HepG2 (cell line): ENCODE results near the gene INO80B. TPM values are rescaled to one million over a fixed set of nuclear protein-coding genes. Genes with fewer than 3 reads are reported as not detected.
A peak's percentile ranks its signal among the peaks of the same experiment; 100 is the strongest.

ENCODE experiments used
- GPN1 ChIP-seq: sonication (generic); formaldehyde crosslinking; IDR thresholded peaks from 2 replicates; pipeline ENCODE4 v1.5.1; 2020; ENCODE audit warnings: missing genetic modification reagents, borderline replicate concordance
- HOXA9 ChIP-seq: sonication (generic); formaldehyde crosslinking; IDR thresholded peaks from 2 replicates; pipeline ENCODE4 v1.8.1; 2022; ENCODE audit warnings: missing genetic modification reagents, mild to moderate bottlenecking, moderate library complexity, borderline replicate concordance
- PHF8 ChIP-seq: sonication (generic); formaldehyde crosslinking; IDR thresholded peaks from 2 replicates; pipeline ENCODE4 v1.5.0; 2020; ENCODE audit warnings: missing genetic modification reagents
- RERE ChIP-seq: IDR thresholded peaks from 2 replicates; pipeline ENCODE4 v1.6.1; 2016; ENCODE audit warnings: low read depth, missing genetic modification reagents, missing compliant biosample characterization
- SKIL ChIP-seq: sonication (generic); formaldehyde crosslinking; IDR thresholded peaks from 2 replicates; pipeline ENCODE4 v1.8.0; 2022; ENCODE audit warnings: missing genetic modification reagents, mild to moderate bottlenecking, moderate library complexity, borderline replicate concordance
- SRF ChIP-seq: IDR thresholded peaks from 2 replicates; pipeline ENCODE4 v1.6.1; 2011; ENCODE audit warnings: mild to moderate bottlenecking, low read depth, low read length, moderate library complexity
- ZBTB4 ChIP-seq: sonication (generic); formaldehyde crosslinking; IDR thresholded peaks from 2 replicates; pipeline ENCODE4 v1.4.0; 2020; ENCODE audit warnings: missing genetic modification reagents, mild to moderate bottlenecking, borderline replicate concordance
- ZNF234 ChIP-seq: sonication (generic); formaldehyde crosslinking; conservative IDR thresholded peaks from 2 replicates; pipeline ENCODE4 v1.5.1; 2020; ENCODE audit warnings: mild to moderate bottlenecking, missing genetic modification reagents
- ZNF496 ChIP-seq: sonication (generic); formaldehyde crosslinking; IDR thresholded peaks from 2 replicates; pipeline ENCODE4 v1.8.1; 2023; ENCODE audit warnings: mild to moderate bottlenecking, moderate library complexity, missing genetic modification reagents; ENCODE audit not compliant: insufficient replicate concordance
- ZNF558 ChIP-seq: sonication (generic); formaldehyde crosslinking; IDR thresholded peaks from 2 replicates; pipeline ENCODE4 v1.9.0; 2022; ENCODE audit warnings: mild to moderate bottlenecking, missing genetic modification reagents, borderline replicate concordance
- ZNF770 ChIP-seq: sonication (generic); formaldehyde crosslinking; IDR thresholded peaks from 2 replicates; pipeline ENCODE4 v1.5.0; 2020; ENCODE audit warnings: mild to moderate bottlenecking, missing genetic modification reagents
- ZNF784 ChIP-seq: sonication (generic); formaldehyde crosslinking; IDR thresholded peaks from 2 replicates; pipeline ENCODE4 v1.5.1; 2020; ENCODE audit warnings: missing genetic modification reagents, mild to moderate bottlenecking, borderline replicate concordance
- ZNF878 ChIP-seq: sonication (generic); formaldehyde crosslinking; IDR thresholded peaks from 2 replicates; pipeline ENCODE4 v1.8.1; 2023; ENCODE audit warnings: mild to moderate bottlenecking, missing genetic modification reagents, moderate library complexity
- polyA plus RNA-seq, 8 experiments: library from polyadenylated mRNA; depleted of rRNA in 3 of 8; stranded (reverse) in 7 of 8; unstranded in 1 of 8; fragments of >200 nt; fragmentation: Illumina TruSeq in 4 of 8; extraction: Trizol in 4 of 8; gene quantifications; 2 replicates each; pipeline versions ENCODE4 v1.2.1 to v1.2.3, GENCODE V29; 2011 to 2016; ENCODE audit warnings: low read depth in 4 of 8, missing spikeins in 1 of 8, mixed read lengths in 1 of 8; ENCODE audit not compliant: insufficient read depth in 1 of 8
- total RNA-seq, 5 experiments: library from RNA; depleted of rRNA; stranded (reverse); fragments of >200 nt; fragmentation: Illumina TruSeq; extraction: Trizol; gene quantifications; 2 replicates each; pipeline ENCODE4 v1.2.3, GENCODE V29; 2016; ENCODE audit warnings: low read depth in 1 of 5

Gene INO80B
- total and polyA plus RNA-seq, 2 of the 13 experiments (the other 11 are each of a cell fraction or from before 2014, with no cell fraction given): 6.2 to 14.5 TPM

- TF ChIP-seq SKIL (no peak; the same call in 1 of the 2 replicates), ZNF558 (CRISPR knock-in tag) (no peak), ZNF784 (CRISPR knock-in tag) (no peak), ZNF770 (no peak), ZNF496 (no peak), PHF8 (0 out of 2 replicates have a peak, but pooled peaks have one; percentile 9), HOXA9 (no peak), GPN1 (CRISPR knock-in tag) (no peak), SRF (no peak), ZNF234 (CRISPR knock-in tag) (no peak), ZBTB4 (CRISPR knock-in tag) (0 out of 2 replicates have a peak, but pooled peaks have one; percentile 24), RERE (CRISPR knock-in tag) (no peak), ZNF878 (CRISPR knock-in tag) (no peak)
These were observed 31.4 kb upstream of the INO80B start (continued) for GRCh38 chr2:74423231-74424095.
